H1 (cell line): ENCODE measurements around the gene TRIB2.

ENCODE experiments used
- CTCF ChIP-seq, 3 experiments: IDR thresholded peaks; 1 replicate in 2 of 3; 2 replicates in 1 of 3; pipeline versions ENCODE4 v1.5.1 to v1.6.1; 2011; ENCODE audit warnings: low read length in 3 of 3, mild to moderate bottlenecking in 3 of 3, inconsistent platforms in 2 of 3, low read depth in 1 of 3, moderate library complexity in 1 of 3; ENCODE audit not compliant: insufficient read depth in 1 of 3; ENCODE audit errors: control extremely low read depth in 1 of 3
- SP2 ChIP-seq: IDR thresholded peaks from 2 replicates; pipeline ENCODE4 v1.6.1; 2012; ENCODE audit warnings: mild to moderate bottlenecking, low read length, inconsistent platforms

DNA sequence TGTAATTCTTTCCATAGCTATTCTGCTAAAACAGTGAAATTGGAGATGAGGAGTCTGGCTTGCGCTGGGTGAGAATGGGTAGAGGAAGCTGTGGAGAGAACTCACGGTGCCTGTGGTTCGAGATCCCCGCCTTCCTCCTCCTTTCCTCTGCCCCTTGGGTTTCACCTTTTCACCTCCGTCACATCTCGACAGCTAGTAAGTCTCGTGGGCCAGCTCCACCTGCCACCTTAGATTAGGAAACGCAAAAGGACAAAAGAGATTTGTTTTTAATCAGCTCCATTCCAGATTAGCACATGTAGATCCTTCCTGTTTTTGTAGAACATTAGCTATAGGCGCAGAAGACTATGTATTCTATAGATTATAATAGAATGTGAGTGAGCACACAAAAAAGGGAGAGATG, 20.6 kb downstream of the TRIB2 start:
- TF ChIP-seq SP2 (no peak), CTCF (IDR thresholded peaks at IDR 0.05; ENCODE audit: control extremely low read depth in 1 of 3, insufficient read depth in 1 of 3, low read depth in 1 of 3, low read length in 3 of 3) (no peak)
